VCaP (cell line): Measurements from ENCODE around the gene TTLL11.

Experiments
- H3K27ac ChIP-seq: fragments of 450-650 bp; 2 replicates; pipeline ENCODE4 v1.5.1; 2017
- CTCF ChIP-seq: fragments of 450-650 bp; conservative IDR thresholded peaks from 2 replicates; pipeline ENCODE4 v1.5.1; 2017; ENCODE audit warnings: mild to moderate bottlenecking, moderate library complexity

Gene TTLL11

GRCh38 chr9:121841771-121842611 lies 251.1 kb downstream of the TTLL11 start:
- H3K27ac ChIP-seq = peak overlapping the region; percentile 74; the same call in 1 of the 2 replicates
- no peak for TF ChIP-seq CTCF

- TF ChIP-seq CTCF = no peak
- H3K27ac ChIP-seq = no peak overlapping the region
These were observed 252.0 kb downstream of the TTLL11 start for GRCh38 chr9:121840838-121841760.

GRCh38 chr9:121839726-121840500 lies 253.2 kb downstream of the TTLL11 start:
- H3K27ac ChIP-seq = no peak overlapping the region

GRCh38 chr9:121838746-121839669 lies 254.1 kb downstream of the TTLL11 start:
- peak; percentile 28; the same call in 1 of the 2 replicates for TF ChIP-seq CTCF
- H3K27ac ChIP-seq = no peak overlapping the region

More at GRCh38 chr9:121839726-121840500, 253.2 kb downstream of the TTLL11 start:
- TF ChIP-seq CTCF = no peak

- no peak for TF ChIP-seq CTCF
These were observed 255.8 kb downstream of the TTLL11 start for GRCh38 chr9:121837113-121837961.

GRCh38 chr9:121836366-121836885 lies 256.7 kb downstream of the TTLL11 start:
- no peak overlapping the region for H3K27ac ChIP-seq
- no peak for TF ChIP-seq CTCF

More at GRCh38 chr9:121837113-121837961, 255.8 kb downstream of the TTLL11 start:
- no peak overlapping the region for H3K27ac ChIP-seq
